Pancreas (tissue), 10 donors: Measurements from ENCODE around the gene HNRNPA1. TPM values are rescaled to one million over a fixed set of nuclear protein-coding genes. Genes with fewer than 3 reads are reported as not detected.

Source experiments
- ATAC-seq, 4 donors: fragments of 200-7000 bp; cut with Tn5 transposase; one replicate each; pipeline versions ENCODE4 v1.8.0 to v1.9.1; 2020; ENCODE audit warnings: mild to moderate bottlenecking in 4 of 4, moderate library complexity in 4 of 4
- DNase-seq, 6 donors: peaks; one replicate each; pipeline ENCODE4 v3.0.0-alpha.2; 2020
- FAIRE-seq: peaks from 2 replicates; lab custom pipeline; 2012; peaks lifted over from hg19 to GRCh38; lab: Jason Lieb, UNC
- H3K27ac ChIP-seq, 4 donors: fragments of 200-600 bp; sonication (generic); 1 replicate in 3 of 4; 2 replicates in 1 of 4; pipeline versions ENCODE4 v1.5.0 to v1.8.0; 2020
- H3K27me3 ChIP-seq, 4 donors: fragments of 200-600 bp; one replicate each; pipeline ENCODE4 v1.8.0; 2021
- H3K36me3 ChIP-seq, 3 donors: fragments of 200-600 bp; sonication (generic) in 1 of 3; one replicate each; pipeline versions ENCODE4 v1.5.0 to v1.8.0; 2020 to 2021
- H3K4me1 ChIP-seq, 3 donors: fragments of 200-600 bp; one replicate each; pipeline ENCODE4 v1.8.0; 2021
- H3K4me3 ChIP-seq, 4 donors: fragments of 200-600 bp; sonication (generic) in 2 of 4; one replicate each; pipeline versions ENCODE4 v1.5.0 to v1.8.0; 2020 to 2021
- H3K9me3 ChIP-seq, 4 donors: fragments of 200-600 bp; one replicate each; pipeline ENCODE4 v1.8.0; 2021
- CTCF ChIP-seq, 4 donors: fragments of 200-600 bp; sonication (generic) in 3 of 4; IDR thresholded peaks; one replicate each; pipeline versions ENCODE4 v1.5.0 to v1.8.0; 2021; ENCODE audit warnings: antibody characterized with exemption in 4 of 4
- WGBS, 2 donors: extraction: QIAGEN DNeasy Blood & Tissue Kit; methylation state at CpG; one replicate each; pipeline ENCODE4 v1.1.7; 2013; 5-methylcytosine and 5-hydroxymethylcytosine counted together
- intact Hi-C, 3 donors: fragments of 100-400 bp; cut with DNase I; formaldehyde crosslinking; loops; one replicate each; pipeline versions ENCODE4 v1.11.1 to v1.14.2; 2022
- polyA plus RNA-seq, 2 donors: library from polyadenylated mRNA; stranded (reverse); fragments of 200-250 nt; gene quantifications; one replicate each; pipeline ENCODE4 v1.2.3, GENCODE V29; 2013
- total RNA-seq, 6 donors: library from RNA; stranded (reverse); fragmentation: NEBNext Ultra II Directional in 4 of 6; extraction: Animal tissue kit (Norgen Biotek cat#: 25700) in 4 of 6; gene quantifications; one replicate each; pipeline versions ENCODE4 v1.2.1 to v1.2.4, GENCODE V29; 2021 to 2023
- donor health status: healthy with polysubstance abuse.
- donor health status: DM: no; HTN: no; CAD: no; lungs with moderate emphysema.
- donor health status: DM: no; HTN: no; CAD: no.
- donor health status: control.
- donor health status: control.
- donor health status: Bipolar disorder and iron deficiency.
- donor health status: DM: yes; HTN: yes; CAD: no.
- donor health status: DM: no; HTN: no; CAD: no.
- donor health status: DM: no; HTN: no; CAD: no.
- donor health status: DM: yes; HTN: yes; CAD: no.

Gene HNRNPA1
- total and polyA plus RNA-seq, 8 donors, result 266 to 784 (median 527) TPM

- no peaks in the 10 kb centered on the region for H3K9me3 ChIP-seq
- no peak overlapping the region for H3K4me3 ChIP-seq
- no peak for FAIRE-seq
- peaks cover under 1 to 33% (median 4%) of the 10 kb centered on the region in 3 donors for H3K4me1 ChIP-seq
- no peak for DNase-seq
- ATAC-seq, result no peak
- TF ChIP-seq CTCF (IDR thresholded peaks at IDR 0.05), result no peak
- H3K27ac ChIP-seq, result no peak overlapping the region
- intact Hi-C loops, result no loop called here
- H3K36me3 ChIP-seq, result no peaks in the 10 kb centered on the region
- no peaks in the 10 kb centered on the region for H3K27me3 ChIP-seq
- WGBS, 2 donors, result 78 to 85% methylated on average over 5 of the region's 5 CpGs
Observed at GRCh38 chr12:54331461-54331860, 50.9 kb downstream of the HNRNPA1 start.

GRCh38 chr12:54333420-54334034 is 53.0 kb downstream of the HNRNPA1 start:
- no peak for TF ChIP-seq CTCF (IDR thresholded peaks at IDR 0.05)
- no peak for FAIRE-seq
- H3K27me3 ChIP-seq, result no peaks in the 10 kb centered on the region
- H3K27ac ChIP-seq, result no peak overlapping the region
- no peaks in the 10 kb centered on the region for H3K36me3 ChIP-seq
- no peak overlapping the region for H3K4me3 ChIP-seq
- WGBS, 2 donors, result 92 to 96% methylated on average over 4 of the region's 4 CpGs
- H3K4me1 ChIP-seq, result peaks cover 14 to 46% (median 15%) of the 10 kb centered on the region in 3 donors
- no peak for ATAC-seq
- DNase-seq, result no peak
- intact Hi-C loops, result no loop called here
- H3K9me3 ChIP-seq, result no peaks in the 10 kb centered on the region

Other genes starting within 250 kb of the HNRNPA1 start
- not detected for gene HOXC5, start 247.7 kb upstream of the HNRNPA1 start, total RNA-seq
- not detected for gene HOXC5, start 247.7 kb upstream of the HNRNPA1 start, polyA plus RNA-seq
- gene HOXC4, start 226.9 kb upstream of the HNRNPA1 start, total RNA-seq, result under 1 TPM in 3 of 6 donors, not detected in 3; 0.15 to 0.62 (median 0.23) TPM
- under 1 TPM in 1 of 2 donors, not detected in 1; 0.27 TPM for gene HOXC4, start 226.9 kb upstream of the HNRNPA1 start, polyA plus RNA-seq
- gene SMUG1, start 91.7 kb upstream of the HNRNPA1 start, total RNA-seq, result 10 to 100 TPM; 12.4 to 18.1 (median 14.3) TPM
- gene SMUG1, start 91.7 kb upstream of the HNRNPA1 start, polyA plus RNA-seq, result 10 to 100 TPM; 29.7 to 35.4 TPM
- 10 to 100 TPM; 22.7 to 41.4 (median 31.8) TPM for gene CBX5, start 604 bp upstream of the HNRNPA1 start, total RNA-seq
- 10 to 100 TPM in 1 of 2 donors, 1 to 10 TPM in 1; 5.9 to 10.0 TPM for gene CBX5, start 604 bp upstream of the HNRNPA1 start, polyA plus RNA-seq
- gene NFE2, start 20.3 kb downstream of the HNRNPA1 start, total RNA-seq, result under 1 TPM in 5 of 6 donors, not detected in 1; 0.16 to 0.58 (median 0.47) TPM
- under 1 TPM; 0.28 to 0.34 TPM for gene NFE2, start 20.3 kb downstream of the HNRNPA1 start, polyA plus RNA-seq
- gene COPZ1, start 44.4 kb downstream of the HNRNPA1 start, total RNA-seq, result 100 to 1,000 TPM in 5 of 6 donors, 10 to 100 TPM in 1; 76.6 to 115 (median 110) TPM
- 10 to 100 TPM; 44.6 to 86.6 TPM for gene COPZ1, start 44.4 kb downstream of the HNRNPA1 start, polyA plus RNA-seq
- under 1 TPM in 4 of 6 donors, not detected in 2; 0.32 to 0.87 (median 0.63) TPM for gene GPR84, start 83.8 kb downstream of the HNRNPA1 start, total RNA-seq
- gene GPR84, start 83.8 kb downstream of the HNRNPA1 start, polyA plus RNA-seq, result under 1 TPM; 0.09 to 0.27 TPM
- 1 to 10 TPM in 5 of 6 donors, under 1 TPM in 1; 0.59 to 8.2 (median 2.6) TPM for gene ZNF385A, start 104.0 kb downstream of the HNRNPA1 start, total RNA-seq
- 1 to 10 TPM; 2.8 to 3.6 TPM for gene ZNF385A, start 104.0 kb downstream of the HNRNPA1 start, polyA plus RNA-seq
- 10 to 100 TPM in 4 of 6 donors, 1 to 10 TPM in 2; 9.5 to 27.1 (median 15.1) TPM for gene ITGA5, start 138.5 kb downstream of the HNRNPA1 start, total RNA-seq
- gene ITGA5, start 138.5 kb downstream of the HNRNPA1 start, polyA plus RNA-seq, result 10 to 100 TPM; 19.0 to 32.2 TPM
- gene GTSF1, start 192.9 kb downstream of the HNRNPA1 start, total RNA-seq, result under 1 TPM in 1 of 6 donors, not detected in 5; 0.66 TPM
- gene GTSF1, start 192.9 kb downstream of the HNRNPA1 start, polyA plus RNA-seq, result not detected
- gene NCKAP1L, start 217.0 kb downstream of the HNRNPA1 start, total RNA-seq, result 10 to 100 TPM in 1 of 6 donors, 1 to 10 TPM in 4, under 1 TPM in 1; 0.88 to 14.5 (median 3.4) TPM
- gene NCKAP1L, start 217.0 kb downstream of the HNRNPA1 start, polyA plus RNA-seq, result 1 to 10 TPM in 1 of 2 donors, under 1 TPM in 1; 0.99 to 1.3 TPM